Cortex of kidney (tissue), 1 donor: Measurements from ENCODE around the gene KLF1.
"Not testable (repeated sequence)": the region's sequence is repeated elsewhere in the genome, so short reads cannot be mapped to it uniquely, and the experiment has no call there.

Experiments
- DNase-seq: peaks from one replicate; lab custom pipeline; 2025; lab: John Stamatoyannopoulos, UW

KLF1 gene

DNA sequence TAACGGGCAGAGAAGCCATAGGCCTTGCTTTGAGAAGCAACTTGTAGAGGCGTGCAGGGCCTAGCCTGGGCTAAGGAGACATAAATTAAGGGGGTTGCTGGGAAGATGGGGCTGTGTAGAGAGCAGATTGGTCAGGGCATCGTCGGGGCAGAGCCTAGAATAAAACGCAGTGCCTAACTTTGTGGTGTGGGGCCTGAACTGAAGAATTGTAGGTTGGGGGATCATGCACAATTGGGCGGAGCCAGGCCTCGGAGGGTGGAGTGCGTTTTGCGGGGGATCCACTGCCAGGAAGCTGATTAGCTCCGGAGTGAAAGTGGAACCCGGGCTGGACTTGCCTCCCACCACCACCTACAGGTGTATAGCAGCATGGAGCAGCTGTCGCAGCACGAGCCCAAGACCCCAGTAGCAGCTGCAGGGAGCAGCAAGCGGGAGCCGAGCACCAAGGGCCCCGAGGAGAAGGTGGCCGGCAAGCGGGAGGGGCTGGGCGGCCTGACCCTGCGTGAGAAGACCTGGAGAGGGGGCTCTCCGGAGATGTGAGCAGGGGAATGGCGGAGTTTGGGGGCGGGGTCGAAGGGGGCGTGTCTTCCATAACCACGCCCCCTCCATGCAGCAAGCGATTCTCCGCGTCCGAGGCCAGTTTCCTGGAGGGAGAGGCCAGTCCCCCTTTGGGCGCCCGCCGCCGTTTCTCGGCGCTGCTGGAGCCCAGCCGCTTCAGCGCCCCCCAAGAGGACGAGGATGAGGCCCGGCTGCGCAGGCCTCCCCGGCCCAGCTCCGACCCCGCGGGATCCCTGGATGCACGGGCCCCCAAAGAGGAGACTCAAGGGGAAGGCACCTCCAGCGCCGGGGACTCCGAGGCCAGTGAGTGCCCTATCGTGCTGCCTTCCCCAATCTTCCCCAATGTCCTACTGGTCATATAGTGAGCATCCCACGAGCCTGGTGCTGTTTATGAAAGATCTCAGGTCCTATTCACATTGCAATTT lies 19.6 kb downstream of the KLF1 start:
- DNase-seq: no peak

DNA sequence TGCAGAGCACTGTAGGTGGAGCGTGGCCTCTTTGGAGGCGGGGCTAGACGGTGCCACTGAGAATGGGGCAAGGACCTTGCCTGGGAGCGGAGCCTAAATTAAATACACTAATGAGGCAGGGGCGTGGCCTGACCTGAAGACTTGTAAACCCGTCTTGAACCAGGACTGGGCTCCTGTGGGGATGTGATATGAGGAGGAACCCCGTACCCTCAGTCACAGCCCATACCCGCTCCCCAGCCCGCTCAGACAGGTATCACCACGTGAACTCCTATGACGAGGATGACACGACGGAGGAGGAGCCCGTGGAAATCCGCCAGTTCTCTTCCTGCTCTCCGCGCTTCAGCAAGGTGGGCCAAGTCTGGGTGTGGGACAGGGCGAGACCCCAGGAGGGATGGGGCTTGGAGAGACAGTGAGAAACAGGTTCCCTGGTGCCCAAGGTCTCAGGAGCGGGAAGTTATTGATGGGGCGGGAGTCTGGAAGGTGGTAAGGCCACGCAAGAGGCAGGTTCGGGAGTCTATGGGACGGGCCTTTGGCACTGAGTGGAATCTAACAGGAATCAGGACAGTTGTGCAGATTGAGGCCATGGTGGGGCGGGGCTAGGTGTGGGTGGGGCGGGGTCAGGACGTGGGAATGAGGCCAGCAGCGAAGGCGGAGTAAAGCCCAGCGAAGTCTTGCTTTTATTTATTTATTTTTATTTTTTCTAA lies 20.4 kb downstream of the KLF1 start:
- DNase-seq: no peak

DNA sequence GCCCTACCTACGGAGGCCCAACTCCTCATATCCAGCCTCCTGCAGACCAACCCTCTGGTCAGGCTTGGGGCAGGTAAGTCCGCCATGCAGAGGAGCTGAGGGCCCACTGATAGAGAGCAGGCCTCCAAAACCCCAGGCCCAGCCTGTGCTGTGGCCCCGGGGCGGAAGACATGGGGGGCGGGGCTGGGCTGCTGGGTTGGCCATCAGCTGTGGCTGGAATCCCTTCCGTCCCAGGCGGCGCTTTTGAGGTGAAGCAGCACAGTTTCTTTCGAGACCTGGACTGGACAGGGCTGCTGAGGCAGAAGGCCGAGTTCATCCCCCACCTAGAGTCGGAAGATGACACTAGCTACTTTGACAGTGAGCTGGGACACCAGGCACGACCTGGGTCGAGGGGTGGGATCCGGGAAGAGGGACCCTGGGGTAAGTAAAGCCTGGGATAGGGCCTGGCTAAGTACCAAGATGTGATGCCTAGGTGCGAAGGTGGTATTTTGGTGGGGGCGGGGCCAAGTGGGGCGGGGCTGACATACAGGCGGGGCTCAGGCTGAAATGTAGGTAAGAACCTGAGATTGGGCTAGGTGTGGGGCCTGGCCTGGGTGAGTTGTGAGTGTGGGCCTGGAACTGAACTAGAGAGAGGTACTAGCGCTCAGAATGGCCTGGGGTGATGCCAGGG lies 21.1 kb downstream of the KLF1 start:
- no peak for DNase-seq

DNA sequence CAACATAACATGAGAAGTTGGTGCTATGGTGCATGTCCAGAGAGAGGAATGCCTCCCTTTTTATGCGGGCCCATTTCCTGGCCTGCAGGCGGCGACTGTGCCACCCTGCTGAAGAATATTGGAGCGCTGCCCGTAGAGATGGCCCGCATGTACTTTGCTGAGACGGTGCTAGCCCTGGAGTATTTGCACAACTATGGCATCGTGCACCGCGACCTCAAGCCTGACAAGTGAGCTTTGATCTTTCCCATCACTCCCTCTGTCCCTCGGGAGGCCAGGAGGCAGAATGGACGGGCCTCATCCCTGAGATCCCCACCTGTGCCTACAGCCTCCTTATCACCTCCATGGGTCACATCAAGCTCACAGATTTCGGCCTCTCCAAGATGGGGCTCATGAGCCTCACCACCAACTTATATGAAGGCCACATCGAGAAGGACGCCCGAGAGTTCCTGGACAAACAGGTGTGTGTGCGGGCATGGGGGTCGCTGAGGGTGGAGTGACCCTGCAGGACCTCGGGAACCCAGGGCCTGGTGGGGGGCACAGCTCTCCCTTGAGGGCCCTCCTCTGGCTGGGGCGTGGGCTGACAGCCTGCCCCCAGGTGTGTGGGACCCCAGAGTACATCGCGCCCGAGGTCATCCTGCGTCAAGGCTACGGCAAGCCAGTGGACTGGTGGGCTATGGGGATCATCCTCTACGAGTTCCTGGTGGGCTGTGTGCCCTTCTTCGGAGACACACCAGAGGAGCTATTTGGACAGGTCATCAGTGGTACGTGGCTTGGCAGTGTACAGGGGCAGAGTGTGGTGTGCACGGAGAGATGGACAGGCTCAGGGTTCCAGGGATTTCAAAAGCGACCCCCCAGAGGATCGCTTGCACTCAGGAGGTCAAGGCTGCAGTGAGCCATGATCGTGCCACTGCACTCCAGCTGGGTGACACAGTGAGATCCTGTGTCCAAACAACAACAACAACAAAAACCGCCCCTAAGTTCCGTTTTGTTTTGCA lies 22.0 kb downstream of the KLF1 start:
- no peak for DNase-seq

DNA sequence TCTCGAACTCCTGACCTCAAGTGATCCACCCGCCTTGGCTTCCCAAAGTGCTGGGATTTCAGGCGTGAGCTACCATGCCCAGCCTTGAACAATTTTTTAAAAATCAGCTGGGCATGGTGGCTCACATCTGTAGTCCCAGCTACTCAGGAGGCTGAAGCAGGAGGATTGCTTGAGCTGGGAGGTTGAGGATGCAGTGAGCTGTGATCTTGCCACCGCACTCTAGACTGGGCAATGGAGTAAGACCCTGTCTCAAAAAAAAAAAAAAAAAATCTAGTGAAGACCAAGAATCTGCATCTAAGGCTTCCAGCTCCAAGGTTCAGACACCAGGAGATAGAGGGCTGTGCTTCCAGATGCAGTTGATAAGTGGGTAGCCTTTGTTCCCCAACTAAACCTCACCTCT lies 22.9 kb downstream of the KLF1 start:
- DNase-seq: no peak

DNA sequence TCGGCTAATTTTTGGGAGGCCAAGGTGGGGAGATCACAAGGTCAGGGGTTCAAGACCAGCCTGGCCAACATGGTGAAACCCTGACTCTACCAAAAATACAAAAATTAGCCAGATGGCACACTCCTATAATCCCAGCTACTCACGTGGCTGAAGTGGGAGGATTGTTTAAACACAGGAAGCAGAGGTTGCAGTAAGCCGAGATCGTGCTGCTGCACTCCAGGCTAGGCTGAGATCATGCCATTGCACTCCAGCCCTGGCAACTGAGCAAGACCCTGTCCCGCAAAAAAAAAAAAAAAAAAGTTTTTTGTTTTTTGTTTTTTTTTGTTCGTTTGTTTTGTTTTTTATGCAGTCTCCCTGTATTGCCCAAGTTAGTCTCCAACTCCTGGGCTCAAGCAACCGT lies 27.5 kb downstream of the KLF1 start:
- DNase-seq: no peak

DNA sequence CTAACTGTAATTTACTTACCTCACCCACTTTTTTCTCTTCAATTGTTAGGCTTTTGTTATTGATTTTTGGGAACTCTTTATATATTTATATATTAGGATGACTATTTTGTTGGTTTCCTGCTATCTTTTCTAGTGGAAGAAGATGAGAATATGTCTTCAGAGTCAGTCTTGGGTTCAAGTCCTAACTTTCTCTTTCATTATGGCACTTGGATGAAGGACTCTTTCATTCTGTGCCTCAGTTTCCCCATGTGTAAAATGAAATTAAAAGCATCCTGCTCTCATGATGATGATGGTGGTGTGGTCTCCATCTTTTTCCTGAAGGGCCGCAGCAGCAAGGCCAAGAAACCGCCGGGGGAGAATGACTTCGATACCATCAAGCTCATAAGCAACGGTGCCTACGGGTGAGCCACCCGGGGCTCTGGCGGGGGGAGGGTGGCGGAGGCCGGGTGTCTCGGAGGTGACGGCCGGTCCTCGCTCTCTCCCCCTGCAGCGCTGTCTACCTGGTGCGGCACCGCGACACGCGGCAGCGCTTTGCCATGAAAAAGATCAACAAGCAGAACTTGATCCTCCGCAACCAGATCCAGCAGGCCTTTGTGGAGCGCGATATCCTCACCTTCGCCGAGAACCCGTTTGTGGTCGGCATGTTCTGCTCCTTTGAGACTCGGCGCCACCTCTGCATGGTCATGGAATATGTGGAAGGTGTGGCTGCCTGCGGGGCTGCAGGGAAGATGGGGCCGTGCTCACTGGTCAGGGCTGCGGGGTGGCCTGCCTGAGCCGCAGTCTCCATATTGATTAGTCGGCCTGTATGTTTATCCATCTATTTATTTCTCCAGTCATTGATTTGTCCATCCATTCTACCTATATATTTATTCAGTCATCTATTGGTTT lies 28.7 kb downstream of the KLF1 start:
- DNase-seq: no peak

DNA sequence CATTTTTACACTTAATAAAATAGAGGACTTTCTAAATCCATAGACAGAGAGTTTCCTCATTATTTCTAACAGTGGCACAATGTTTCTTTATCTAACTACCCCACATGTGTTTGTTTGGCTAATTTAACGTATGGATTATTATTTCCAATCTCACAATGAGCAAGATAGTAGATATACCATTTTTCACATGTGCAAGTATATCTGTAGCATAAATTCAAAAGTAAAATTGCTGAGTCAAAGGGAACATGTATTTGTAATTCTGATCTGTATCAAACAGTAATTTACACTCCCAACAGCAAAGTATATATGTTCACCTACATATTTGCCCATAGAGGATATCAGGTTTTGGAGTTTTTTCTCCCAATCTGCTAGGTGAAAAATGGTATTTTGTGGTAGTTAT lies 30.3 kb downstream of the KLF1 start:
- no peak for DNase-seq

DNA sequence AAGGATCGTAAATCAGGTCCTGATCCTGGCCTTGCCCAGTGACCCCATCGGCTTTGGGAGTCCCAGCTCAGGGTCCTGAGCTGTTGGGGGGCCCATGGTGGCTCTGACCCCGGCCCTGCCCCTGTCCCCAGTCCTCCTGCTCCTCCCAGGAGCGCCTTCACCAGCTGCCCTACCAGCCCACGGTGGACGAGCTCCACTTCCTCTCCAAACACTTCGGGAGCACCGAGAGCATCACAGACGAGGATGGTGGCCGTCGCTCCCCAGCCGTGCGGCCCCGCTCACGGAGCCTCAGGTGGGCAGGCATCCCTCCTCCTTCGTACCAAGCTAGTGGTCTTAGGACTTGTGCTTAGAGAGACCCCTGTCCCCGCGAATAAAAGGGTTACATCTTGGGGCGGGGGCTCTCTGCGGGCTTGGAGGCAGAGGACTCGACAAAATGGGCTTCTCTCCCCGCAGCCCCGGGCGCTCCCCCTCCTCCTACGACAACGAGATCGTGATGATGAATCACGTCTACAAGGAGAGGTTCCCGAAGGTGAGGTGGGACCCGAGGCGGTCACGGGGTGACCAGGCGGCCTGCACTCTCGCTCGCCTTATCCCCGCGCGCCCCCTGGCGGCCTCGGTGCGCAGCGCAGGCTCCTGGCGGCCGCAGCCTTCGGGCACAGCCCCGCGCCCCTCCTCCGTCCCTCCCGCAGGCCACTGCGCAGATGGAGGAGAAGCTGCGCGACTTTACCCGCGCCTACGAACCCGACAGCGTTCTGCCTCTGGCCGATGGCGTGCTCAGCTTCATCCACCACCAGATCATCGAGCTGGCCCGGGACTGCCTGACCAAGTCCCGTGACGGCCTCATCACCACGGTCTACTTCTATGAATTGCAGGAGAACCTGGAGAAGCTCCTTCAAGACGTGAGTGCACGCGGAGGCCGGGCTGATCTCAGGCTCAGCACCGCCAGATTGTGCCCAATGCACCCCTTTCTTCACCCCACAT lies 39.6 kb downstream of the KLF1 start:
- DNase-seq: no peak

DNA sequence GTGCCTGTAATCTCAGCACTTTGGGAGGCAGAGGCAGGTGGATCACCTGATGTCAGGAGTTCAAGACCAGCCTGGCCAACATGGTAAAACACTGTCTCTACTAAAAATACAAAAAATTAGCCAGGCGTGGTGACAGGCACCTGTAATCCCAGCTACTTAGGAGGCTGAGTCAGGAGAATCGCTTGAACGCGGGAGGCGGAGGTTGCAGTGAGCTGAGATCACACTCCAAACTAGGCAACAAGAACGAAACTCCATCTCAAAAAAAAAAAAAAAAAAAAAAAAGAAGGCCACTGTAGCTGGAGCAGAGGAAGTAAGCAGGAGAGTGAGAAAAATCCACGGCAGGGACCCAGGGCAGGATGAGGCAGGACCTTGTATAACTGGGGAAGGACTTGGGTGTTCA lies 40.4 kb downstream of the KLF1 start:
- not testable (repeated sequence) for DNase-seq

DNA sequence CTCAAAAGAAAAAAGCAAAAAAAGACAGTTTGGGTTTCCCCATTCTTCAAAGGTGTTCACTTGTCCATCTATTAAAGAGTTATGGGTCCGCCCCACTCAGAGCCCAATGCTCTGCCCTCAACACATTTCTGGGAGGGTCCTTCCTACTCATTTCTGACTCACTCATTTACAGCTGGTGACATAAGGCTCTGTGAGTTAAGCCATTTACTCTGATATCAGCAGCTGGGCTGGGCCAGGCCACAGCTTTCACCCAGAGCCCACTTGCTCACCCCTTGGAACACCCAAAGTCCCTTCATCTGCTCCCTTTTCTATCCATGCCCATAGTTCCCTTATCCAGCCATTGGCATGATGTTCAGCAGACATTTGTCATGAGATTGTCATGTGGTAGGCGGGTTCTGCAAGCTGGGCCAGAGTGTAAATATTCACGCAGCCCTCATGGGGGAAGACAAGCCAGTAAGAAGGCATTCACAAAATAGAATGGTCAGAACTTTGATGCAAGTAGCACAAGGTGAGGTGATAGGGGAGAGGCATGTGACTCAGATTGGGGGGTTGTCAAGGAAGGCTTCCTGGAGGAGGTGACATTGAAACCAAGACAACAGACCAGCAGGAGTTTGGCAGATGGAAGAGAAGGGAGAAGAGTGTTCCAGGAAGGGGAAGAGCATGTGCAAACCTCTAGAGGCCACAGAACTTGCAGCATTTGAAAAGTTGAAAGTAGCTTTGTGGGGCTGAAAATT lies 42.8 kb downstream of the KLF1 start:
- DNase-seq: no peak

DNA sequence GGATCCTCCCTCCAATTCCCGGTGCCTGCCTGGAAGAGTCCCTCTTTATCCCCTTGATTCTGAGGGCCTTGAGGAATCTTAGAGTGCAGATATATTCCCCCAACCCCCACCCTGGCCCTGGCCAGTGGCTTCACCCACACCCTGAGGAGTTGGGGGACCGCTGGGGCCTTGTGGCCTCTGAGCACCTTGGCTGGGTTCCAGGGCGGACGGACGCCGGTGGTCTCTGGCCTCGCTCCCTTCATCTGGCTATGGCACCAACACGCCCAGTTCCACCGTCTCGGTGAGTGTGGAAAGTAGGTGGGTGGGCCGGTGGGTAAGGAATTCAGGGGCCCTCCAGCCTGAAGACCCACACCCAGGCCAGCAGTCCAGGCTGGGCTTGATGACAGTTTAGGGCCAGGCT lies 43.7 kb downstream of the KLF1 start:
- no peak for DNase-seq

DNA sequence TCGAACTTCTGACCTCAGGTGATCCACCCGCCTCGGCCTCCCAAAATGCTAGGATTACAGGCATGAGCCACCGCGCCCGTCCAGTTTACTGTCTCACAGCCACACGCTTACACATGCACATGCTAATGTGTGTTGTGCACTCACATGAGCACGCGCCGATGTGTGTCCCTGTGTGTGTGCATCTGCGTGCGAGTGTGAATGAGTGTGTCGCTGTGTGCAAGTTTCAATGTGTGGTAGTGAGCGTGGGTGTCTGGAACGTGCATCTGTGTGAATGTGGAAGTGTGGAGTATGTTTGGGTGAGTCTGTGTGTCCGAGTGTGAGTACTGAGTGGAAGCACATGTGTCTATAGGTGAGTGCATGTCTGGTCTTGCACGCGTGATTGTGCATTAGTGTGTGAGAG lies 44.5 kb downstream of the KLF1 start:
- no peak for DNase-seq

DNA sequence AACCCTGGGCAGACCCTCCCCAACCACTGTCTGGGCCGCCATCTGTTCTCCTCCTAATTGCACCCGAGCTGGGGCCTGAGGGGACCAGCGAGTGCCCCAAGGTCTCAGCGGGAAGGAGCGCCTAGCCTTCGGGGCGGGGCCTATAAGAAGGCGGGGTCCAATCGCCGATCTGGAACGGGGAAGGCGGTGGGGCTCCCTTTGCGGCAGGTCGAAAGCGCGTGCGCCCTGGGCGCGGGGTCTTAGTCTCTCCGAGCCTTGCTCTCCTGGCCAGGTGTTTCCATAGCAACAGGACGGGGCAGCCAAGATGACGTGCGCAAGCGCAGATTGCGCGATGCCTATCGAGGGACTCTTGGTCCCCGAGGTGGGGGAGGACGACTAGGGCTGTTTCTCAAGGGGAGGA lies 45.9 kb downstream of the KLF1 start:
- no peak for DNase-seq

DNA sequence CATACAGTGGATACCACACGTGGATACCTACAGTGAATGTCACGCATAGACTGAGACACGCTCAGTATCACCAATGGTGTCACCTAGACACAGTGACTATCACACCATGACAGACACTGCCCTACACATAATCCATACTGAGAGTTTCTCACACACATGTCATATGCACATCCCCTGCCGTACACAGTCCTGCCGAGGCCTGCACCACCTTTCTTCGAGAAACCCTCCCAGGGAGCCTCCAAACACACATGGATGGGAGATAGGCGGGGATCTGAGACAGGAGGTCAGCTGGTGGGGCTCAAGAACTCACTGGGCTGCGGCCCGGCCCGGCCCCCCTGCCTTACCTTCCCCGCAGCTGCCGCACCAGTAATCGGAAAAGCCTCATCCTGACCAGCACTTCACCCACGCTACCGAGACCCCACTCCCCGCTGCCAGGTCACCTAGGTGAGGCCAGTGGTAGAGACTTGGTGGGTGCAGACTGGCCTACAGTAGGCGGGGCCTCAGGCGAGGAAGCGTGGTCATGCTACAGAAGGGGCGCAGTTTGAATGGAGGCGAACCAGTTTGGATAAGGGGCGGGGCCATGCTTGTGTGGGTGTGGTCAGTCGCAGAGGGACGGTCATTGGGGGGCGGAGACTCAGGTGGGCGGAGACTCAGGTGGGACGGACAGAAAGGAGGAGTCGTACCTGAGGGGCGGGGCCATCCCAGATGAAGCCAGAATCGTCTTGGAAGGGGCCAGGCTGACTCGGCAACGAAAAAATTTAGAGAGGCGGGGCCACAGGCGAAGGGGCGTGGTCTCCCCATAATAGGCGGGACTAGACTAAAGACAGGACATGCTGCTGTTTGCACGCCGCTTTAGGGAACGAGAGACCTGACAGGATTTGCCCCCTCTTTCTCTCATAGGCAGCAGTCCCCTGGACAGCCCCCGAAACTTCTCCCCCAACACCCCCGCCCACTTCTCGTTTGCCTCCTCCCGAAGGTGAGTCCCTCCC lies 46.6 kb downstream of the KLF1 start:
- DNase-seq: no peak

DNA sequence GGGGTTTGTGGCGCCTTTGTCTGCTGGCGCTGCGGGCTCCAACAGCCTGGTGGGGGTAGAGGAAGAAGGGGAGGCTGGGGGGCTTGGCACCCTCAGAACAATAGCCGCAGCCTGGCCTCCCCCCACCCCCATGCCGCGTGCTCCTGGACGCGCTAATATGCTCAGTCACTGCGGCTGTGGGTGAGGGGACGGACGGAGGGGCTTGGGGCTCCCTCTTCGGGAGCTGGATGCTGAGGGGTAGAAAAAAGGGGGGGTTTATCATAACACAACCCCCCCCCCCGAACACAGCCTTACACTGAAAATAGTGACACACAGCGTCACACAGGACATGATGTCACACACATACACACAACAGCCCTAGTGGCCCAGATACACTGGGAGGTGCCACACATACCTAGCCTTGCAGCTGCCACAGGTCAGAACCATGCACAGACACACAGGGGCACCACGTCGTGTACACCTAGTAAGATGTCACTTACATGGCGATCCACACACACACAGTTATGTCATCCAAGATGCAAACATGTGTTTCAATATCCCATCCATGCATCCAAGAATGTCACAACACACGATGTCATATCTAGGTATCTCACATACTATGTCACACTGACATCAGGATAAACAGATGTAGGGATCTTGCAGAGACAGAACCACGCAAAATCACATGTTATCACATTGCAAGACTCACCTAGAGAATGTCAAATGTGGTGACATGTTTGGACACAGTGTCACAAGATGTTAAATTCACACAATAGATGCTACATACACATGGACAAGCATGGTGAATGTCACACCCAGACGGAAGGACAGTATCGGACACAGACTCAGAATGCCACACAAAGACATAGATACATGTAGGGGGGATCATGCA lies 47.9 kb downstream of the KLF1 start:
- DNase-seq: no peak
